Stimulated activated CD4-positive, alpha-beta T cell treated with anti-CD3 and anti-CD28 coated beads, TNF-alpha, amount 100 ng/mL, for 24 hours (primary cell): ENCODE data around the gene ZMAT5.

Experiments
- DNase-seq, 3 experiments: peaks; one replicate each; pipeline ENCODE4 v3.0.0-alpha.2; 2020; ENCODE audit warnings: low read depth in 3 of 3

ZMAT5 gene

DNA sequence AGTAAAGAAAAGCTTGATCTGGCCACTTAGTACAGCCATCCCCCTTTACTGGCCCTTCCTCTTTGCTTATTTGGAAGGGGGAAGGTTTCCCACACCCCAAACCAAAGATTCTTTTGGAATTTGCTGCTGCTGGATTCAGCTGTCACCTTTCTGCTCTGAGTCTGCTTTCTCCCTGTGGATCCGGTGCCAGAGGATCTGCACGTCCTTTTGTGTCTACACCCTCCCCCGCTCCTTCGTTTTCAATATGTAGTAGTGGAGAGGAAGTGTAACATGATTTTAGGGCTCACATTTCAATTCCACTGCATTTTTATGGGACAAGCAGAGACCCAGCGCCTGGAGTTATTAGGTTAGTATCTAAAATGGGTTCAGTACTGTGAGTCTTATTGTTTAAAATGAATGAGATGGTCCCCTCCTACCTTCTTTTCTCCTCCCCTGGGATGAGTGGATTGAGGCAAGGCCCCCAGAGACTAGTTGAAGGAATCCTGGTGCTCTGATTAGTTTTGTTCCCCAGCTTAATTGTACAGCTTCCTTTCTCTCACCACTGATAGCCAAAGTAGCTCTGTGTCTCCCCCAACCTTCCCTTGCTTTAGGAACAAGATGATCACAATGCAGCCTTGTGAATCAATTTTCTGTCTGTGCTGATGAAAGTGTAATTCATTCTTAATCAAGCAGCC lies 77.5 kb downstream of the ZMAT5 start:
- no peak for DNase-seq

DNA sequence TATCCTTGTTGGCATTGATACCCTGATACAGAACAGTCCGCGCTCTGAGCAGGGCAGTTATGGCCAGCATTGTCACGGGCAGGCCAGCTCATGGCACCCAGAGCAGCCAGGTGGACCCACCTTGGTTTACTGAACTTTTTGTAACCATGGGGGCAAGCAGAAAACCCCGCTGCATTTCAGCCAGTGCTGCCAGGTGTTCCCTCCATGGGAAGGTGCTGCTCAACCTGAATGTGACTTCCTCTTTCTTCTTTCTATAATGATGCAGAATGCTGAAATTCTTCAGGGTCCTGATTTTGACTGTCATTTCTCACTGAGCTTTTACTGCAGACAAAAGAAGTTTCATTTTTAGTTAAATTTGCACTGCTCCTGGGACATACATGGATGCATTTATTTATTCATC lies 82.6 kb downstream of the ZMAT5 start:
- DNase-seq = no peak

DNA sequence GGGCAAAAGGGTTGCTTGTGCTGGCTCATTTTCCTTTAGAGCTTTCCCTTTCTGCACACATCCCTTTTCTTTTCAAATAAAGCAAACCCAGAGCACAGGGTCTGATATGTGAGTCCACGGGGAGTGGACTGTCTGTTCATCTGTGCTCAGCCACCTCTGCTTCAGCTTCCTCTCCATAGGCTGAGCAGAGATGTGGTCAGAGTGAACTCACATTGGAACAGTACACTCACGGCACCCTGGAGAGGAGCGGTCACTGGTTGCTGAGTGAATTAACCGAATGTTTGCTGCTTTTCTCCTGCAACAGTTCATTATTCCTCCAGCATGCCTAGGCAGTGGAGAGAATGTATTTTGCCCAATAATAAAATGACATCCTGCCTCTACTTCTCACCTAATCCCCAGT lies 83.3 kb downstream of the ZMAT5 start:
- no peak for DNase-seq
